Ishikawa (cell line): ENCODE results near the gene NAV2.

Experiments used
- CEBPB ChIP-seq: IDR thresholded peaks from 2 replicates; pipeline ENCODE4 v1.6.1; 2012
- CREB1 ChIP-seq: IDR thresholded peaks from 2 replicates; pipeline ENCODE4 v1.6.1; 2012; ENCODE audit warnings: low read depth
- EGR1 ChIP-seq: IDR thresholded peaks from 2 replicates; pipeline ENCODE4 v1.6.1; 2012
- EP300 ChIP-seq: IDR thresholded peaks from 2 replicates; pipeline ENCODE4 v1.6.1; 2012; ENCODE audit warnings: borderline replicate concordance
- FOXM1 ChIP-seq: IDR thresholded peaks from 2 replicates; pipeline ENCODE4 v1.6.1; 2012; ENCODE audit warnings: low read depth, borderline replicate concordance
- NFIC ChIP-seq: IDR thresholded peaks from 2 replicates; pipeline ENCODE4 v1.6.1; 2012
- RAD21 ChIP-seq: IDR thresholded peaks from 2 replicates; pipeline ENCODE4 v1.6.1; 2012; ENCODE audit warnings: low read depth
- TAF1 ChIP-seq: IDR thresholded peaks from 2 replicates; pipeline ENCODE4 v1.6.1; 2012; ENCODE audit warnings: low read depth, mild to moderate bottlenecking
- TCF12 ChIP-seq: IDR thresholded peaks from 2 replicates; pipeline ENCODE4 v1.6.1; 2012; ENCODE audit warnings: low read depth
- TEAD4 ChIP-seq: IDR thresholded peaks from 2 replicates; pipeline ENCODE4 v1.6.1; 2012
- USF1 ChIP-seq: IDR thresholded peaks from 2 replicates; pipeline ENCODE4 v1.6.1; 2012
- YY1 ChIP-seq: IDR thresholded peaks from 2 replicates; pipeline ENCODE4 v1.6.1; 2012; ENCODE audit warnings: low read depth
- ZBTB7A ChIP-seq: IDR thresholded peaks from 2 replicates; pipeline ENCODE4 v1.6.1; 2012; ENCODE audit warnings: low read depth
- TF ChIP-seq, protein P1 (sequence below): IDR thresholded peaks from 2 replicates; pipeline ENCODE4 v1.6.1; 2012; ENCODE audit warnings: low read depth, mild to moderate bottlenecking
- TF ChIP-seq, protein P2 (sequence below): IDR thresholded peaks from 2 replicates; pipeline ENCODE4 v1.6.1; 2012

Gene NAV2

DNA sequence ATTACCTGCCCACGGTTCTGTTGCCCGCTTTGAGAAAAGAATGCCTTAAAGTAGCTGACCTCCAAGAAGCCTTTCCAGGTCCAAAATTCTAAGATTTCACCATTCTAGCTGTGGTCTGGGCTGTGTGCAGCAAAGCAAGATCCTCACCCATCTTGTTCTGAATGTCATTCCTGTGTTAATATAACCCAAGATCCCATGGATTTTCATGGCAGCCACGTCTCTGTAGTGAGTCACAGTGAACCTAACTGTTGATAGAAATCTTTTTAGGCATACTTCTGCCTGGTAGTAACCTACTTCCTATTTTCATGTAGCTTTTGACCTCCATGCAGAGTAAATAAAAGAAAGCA lies 210.0 kb downstream of the NAV2 start:
- TF ChIP-seq RAD21 (no peak), TEAD4 (no peak), CREB1 (no peak), EP300 (no peak), TCF12 (no peak), CEBPB (no peak), TAF1 (no peak), NFIC (no peak), ZBTB7A (no peak), FOXM1 (no peak), EGR1 (no peak), YY1 (no peak)
- TF ChIP-seq, protein P1, sequence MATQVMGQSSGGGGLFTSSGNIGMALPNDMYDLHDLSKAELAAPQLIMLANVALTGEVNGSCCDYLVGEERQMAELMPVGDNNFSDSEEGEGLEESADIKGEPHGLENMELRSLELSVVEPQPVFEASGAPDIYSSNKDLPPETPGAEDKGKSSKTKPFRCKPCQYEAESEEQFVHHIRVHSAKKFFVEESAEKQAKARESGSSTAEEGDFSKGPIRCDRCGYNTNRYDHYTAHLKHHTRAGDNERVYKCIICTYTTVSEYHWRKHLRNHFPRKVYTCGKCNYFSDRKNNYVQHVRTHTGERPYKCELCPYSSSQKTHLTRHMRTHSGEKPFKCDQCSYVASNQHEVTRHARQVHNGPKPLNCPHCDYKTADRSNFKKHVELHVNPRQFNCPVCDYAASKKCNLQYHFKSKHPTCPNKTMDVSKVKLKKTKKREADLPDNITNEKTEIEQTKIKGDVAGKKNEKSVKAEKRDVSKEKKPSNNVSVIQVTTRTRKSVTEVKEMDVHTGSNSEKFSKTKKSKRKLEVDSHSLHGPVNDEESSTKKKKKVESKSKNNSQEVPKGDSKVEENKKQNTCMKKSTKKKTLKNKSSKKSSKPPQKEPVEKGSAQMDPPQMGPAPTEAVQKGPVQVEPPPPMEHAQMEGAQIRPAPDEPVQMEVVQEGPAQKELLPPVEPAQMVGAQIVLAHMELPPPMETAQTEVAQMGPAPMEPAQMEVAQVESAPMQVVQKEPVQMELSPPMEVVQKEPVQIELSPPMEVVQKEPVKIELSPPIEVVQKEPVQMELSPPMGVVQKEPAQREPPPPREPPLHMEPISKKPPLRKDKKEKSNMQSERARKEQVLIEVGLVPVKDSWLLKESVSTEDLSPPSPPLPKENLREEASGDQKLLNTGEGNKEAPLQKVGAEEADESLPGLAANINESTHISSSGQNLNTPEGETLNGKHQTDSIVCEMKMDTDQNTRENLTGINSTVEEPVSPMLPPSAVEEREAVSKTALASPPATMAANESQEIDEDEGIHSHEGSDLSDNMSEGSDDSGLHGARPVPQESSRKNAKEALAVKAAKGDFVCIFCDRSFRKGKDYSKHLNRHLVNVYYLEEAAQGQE, result no peak
- TF ChIP-seq, protein P2, sequence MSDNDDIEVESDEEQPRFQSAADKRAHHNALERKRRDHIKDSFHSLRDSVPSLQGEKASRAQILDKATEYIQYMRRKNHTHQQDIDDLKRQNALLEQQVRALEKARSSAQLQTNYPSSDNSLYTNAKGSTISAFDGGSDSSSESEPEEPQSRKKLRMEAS, result no peak

GRCh38 chr11:19923626-19924025 lies 211.0 kb downstream of the NAV2 start:
- TF ChIP-seq ZBTB7A, result no peak
- no peak for TF ChIP-seq TEAD4
- TF ChIP-seq, protein P2, result no peak
- TF ChIP-seq CREB1, result no peak
- TF ChIP-seq CEBPB, result no peak
- TF ChIP-seq RAD21, result no peak
- no peak for TF ChIP-seq TCF12
- no peak for TF ChIP-seq NFIC
- no peak for TF ChIP-seq USF1
- TF ChIP-seq, protein P1, result no peak

DNA sequence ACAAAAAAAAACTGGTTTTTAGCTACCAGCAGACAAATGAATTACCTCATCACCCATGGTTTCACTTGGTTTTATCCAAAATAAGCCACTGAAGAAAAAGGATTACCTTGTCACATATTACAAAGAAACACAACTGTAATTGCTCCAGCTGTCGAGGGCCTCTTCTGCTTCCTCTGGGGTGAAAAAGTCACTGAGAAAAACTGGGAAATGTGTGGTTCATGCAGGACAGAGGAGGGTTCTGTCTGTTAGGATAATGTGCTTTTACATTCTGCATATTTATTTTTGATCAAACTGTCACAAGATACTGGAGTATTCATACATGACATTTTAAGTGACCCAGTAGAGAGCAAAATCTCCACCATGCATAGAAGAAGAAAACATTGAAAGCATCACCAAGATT lies 211.7 kb downstream of the NAV2 start:
- no peak for TF ChIP-seq CREB1
- TF ChIP-seq, protein P2, result no peak
- no peak for TF ChIP-seq CEBPB
- no peak for TF ChIP-seq EP300

GRCh38 chr11:19924716-19925115 lies 212.1 kb downstream of the NAV2 start:
- TF ChIP-seq YY1, result no peak
- TF ChIP-seq EGR1, result no peak
- TF ChIP-seq RAD21, result no peak
- no peak for TF ChIP-seq TCF12
- no peak for TF ChIP-seq NFIC
- TF ChIP-seq ZBTB7A, result no peak
- no peak for TF ChIP-seq USF1
- TF ChIP-seq CEBPB, result no peak
- TF ChIP-seq, protein P2, result no peak
- no peak for TF ChIP-seq FOXM1
- TF ChIP-seq, protein P1, result no peak
- TF ChIP-seq TEAD4, result no peak
- no peak for TF ChIP-seq TAF1

DNA sequence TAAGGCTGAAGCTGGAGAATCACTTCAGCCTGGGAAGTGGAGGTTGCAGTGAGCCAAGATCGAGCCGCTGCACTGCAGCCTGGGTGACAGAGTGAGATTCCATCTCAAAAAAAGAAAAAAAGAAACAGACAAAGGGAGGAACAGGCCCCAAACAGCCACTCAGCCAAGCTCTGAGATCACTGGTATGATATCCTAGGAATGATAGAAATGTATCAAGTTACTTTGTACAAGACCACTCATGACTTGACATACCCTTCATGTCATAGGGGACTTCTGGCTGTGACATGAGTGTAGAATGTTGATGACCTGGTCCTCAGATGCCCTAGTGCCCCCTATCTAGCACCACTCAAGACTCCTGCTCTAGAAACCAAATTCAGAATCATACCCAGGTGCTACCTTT lies 216.5 kb downstream of the NAV2 start:
- TF ChIP-seq, protein P2, result no peak
- TF ChIP-seq ZBTB7A, result no peak
- TF ChIP-seq, protein P1, result no peak
- no peak for TF ChIP-seq CEBPB
- no peak for TF ChIP-seq EP300
- no peak for TF ChIP-seq EGR1
- no peak for TF ChIP-seq TEAD4
- no peak for TF ChIP-seq NFIC
- no peak for TF ChIP-seq USF1
- TF ChIP-seq RAD21, result no peak
- TF ChIP-seq YY1, result no peak
- TF ChIP-seq TAF1, result no peak
- no peak for TF ChIP-seq TCF12
- no peak for TF ChIP-seq FOXM1
- no peak for TF ChIP-seq CREB1
